Skeletal muscle satellite cell (primary cell): ENCODE data around the gene CNOT6.
"Not testable (repeated sequence)": the region's sequence is repeated elsewhere in the genome, so short reads cannot be mapped to it uniquely, and the experiment has no call there.

Experiments used
- H3K27me3 ChIP-seq: 2 replicates; pipeline ENCODE4 v1.7.0; 2013; ENCODE audit warnings: low read length; ENCODE audit not compliant: control insufficient read depth, insufficient read depth
- H3K36me3 ChIP-seq: 2 replicates; pipeline ENCODE4 v1.7.0; 2013; ENCODE audit warnings: mild to moderate bottlenecking, control low read depth, low read length; ENCODE audit not compliant: insufficient read depth
- H3K4me1 ChIP-seq: 2 replicates; pipeline ENCODE4 v1.7.0; 2013; ENCODE audit warnings: low read length; ENCODE audit not compliant: control insufficient read depth, insufficient read depth
- H3K4me2 ChIP-seq: 2 replicates; pipeline ENCODE4 v1.7.0; 2013; ENCODE audit warnings: mild to moderate bottlenecking, low read length
- H3K4me3 ChIP-seq: 2 replicates; pipeline ENCODE4 v1.7.0; 2013; ENCODE audit warnings: low read length
- H3K9ac ChIP-seq: 2 replicates; pipeline ENCODE4 v1.7.0; 2013; ENCODE audit warnings: mild to moderate bottlenecking, low read depth, low read length, moderate library complexity
- H3K9me3 ChIP-seq: replicated peaks from 2 replicates; pipeline ENCODE4 v1.7.0; 2013; ENCODE audit warnings: mild to moderate bottlenecking, control low read depth, low read length

Gene CNOT6

DNA sequence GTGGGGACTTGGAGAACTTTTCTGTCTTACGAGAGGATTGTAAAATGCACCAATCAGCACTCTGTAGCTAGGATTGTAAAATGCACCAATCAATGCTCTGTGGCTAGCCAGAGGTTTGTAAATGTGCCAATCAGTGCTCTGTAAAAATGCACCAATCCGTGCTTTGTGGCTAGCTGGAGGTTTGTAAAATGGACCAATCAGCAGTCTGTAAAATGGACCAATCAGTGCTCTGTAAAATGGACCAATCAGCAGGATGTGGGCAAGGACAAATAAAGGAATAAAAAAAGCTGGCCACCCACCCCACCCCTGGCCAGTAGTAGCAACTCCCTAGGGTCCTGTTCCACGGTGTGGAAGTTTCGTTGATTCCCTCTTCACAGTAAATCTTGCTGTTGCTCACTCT lies 29.1 kb upstream of the CNOT6 start:
- not testable (repeated sequence) for H3K36me3 ChIP-seq, H3K4me1 ChIP-seq, H3K27me3 ChIP-seq, H3K4me3 ChIP-seq, H3K4me2 ChIP-seq, H3K9ac ChIP-seq, H3K9me3 ChIP-seq

DNA sequence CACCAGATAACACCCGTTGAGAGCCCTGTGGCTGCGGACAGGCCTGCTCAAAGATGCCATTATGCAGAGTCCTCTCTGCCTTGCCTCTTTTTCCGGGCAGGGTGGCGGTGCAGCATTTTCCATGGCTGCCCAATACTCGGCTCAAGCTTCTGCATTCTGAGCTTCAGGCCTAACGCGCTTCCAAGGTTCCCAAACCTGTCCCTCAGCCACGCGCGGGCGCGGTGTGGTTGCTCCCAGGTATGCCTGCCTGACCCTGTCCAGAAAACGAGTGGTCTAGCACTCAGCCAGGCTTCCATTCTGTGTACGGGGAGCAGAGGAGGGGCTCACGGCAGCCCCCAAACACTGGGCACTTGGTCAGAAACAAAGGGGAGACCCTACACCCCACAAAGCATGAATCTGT lies 27.9 kb upstream of the CNOT6 start:
- Histone ChIP-seq H3K9ac (no peak overlapping the region), H3K4me3 (no peak overlapping the region), H3K36me3 (no peaks in the 10 kb centered on the region), H3K4me1 (no peaks in the 10 kb centered on the region), H3K27me3 (peaks cover 11% of the 10 kb centered on the region), H3K9me3 (no peaks in the 10 kb centered on the region), H3K4me2 (no peak overlapping the region)

DNA sequence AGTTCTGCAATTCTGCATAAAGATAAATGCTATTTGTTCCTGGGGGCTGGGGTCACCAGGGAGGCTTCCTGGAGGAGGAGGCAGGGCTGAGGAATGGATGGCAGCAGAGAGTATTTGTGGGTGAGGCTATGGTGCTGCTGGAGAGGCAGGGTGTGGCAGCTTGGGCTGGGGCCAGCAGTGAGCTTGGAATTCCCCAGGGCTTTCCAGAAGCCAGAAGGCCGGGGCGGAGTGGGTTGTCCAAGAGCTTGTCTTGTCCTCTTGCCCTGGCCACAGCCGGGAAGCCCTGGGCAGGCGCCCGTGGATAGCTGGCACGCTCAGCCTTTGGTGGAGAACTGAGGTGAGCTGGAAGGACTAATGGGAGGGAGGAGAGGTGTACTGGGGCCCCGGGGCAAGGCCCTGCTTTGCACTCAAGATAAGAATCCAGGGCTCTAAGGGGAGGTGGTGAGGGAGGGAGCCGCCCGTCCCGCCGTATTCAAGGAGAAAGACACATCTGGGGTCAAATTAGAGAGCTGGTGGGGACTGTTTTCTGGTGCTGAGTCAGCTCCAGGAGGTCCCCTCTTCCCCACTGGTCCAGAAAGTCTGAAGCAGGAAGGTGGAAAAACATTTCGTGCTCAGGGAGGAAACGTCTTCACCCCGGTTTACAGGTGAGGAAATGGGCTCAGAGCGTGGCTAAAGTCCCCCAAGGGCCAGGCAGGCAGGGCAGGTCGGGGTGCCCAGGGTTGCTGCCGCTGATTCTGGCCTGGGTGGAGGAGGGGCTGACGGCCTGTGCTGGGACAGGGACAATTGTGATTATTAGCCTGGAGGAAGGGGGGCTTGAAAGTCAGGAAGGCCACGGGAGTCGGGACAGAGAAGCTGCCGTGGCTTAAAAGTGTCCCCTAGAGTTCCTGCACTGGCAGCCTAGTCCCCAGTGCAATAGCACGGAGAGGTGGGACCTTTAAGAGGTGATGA lies 26.9 kb upstream of the CNOT6 start:
- Histone ChIP-seq H3K4me2 (no peak overlapping the region), H3K9me3 (no peaks in the 10 kb centered on the region), H3K4me1 (no peaks in the 10 kb centered on the region), H3K9ac (no peak overlapping the region), H3K36me3 (no peaks in the 10 kb centered on the region), H3K27me3 (peaks cover 17% of the 10 kb centered on the region), H3K4me3 (no peak overlapping the region)

DNA sequence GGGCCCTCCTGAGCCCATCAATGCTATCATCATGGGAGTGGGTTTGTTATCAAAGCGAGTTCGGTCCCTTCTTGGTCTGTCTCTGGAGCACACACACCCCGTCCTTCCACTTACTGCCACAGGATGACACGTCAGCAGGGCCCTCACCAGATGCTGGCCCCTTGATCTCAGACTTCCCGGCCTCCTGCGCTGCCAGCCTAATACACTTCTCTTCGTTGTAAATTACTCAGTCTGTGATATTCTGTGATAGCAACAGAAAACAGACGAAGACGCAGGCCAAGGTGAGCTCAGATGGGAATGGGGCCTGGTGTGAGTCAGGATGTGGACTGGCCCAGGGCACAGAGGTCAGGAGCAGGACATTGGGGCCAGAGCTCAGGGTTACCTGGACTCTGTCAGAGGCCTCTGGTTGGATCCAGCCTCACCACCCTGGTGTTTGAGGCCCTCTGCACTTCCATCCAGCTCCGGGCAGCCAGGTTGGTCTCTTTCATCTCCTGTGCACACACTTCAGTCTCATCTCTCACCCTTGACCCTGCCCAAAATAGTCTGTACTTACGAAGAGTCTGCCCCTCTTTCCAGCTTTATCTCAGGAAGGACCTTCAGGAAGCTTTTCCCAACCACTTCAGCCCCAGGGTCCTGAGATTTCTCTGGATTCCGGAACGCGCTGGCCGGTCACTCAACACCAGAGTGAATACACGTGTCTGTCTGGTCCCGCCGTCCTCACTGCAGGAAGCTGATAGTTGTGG lies 26.0 kb upstream of the CNOT6 start:
- no peak overlapping the region for H3K9ac ChIP-seq
- no peak overlapping the region for H3K4me3 ChIP-seq
- no peaks in the 10 kb centered on the region for H3K4me1 ChIP-seq

DNA sequence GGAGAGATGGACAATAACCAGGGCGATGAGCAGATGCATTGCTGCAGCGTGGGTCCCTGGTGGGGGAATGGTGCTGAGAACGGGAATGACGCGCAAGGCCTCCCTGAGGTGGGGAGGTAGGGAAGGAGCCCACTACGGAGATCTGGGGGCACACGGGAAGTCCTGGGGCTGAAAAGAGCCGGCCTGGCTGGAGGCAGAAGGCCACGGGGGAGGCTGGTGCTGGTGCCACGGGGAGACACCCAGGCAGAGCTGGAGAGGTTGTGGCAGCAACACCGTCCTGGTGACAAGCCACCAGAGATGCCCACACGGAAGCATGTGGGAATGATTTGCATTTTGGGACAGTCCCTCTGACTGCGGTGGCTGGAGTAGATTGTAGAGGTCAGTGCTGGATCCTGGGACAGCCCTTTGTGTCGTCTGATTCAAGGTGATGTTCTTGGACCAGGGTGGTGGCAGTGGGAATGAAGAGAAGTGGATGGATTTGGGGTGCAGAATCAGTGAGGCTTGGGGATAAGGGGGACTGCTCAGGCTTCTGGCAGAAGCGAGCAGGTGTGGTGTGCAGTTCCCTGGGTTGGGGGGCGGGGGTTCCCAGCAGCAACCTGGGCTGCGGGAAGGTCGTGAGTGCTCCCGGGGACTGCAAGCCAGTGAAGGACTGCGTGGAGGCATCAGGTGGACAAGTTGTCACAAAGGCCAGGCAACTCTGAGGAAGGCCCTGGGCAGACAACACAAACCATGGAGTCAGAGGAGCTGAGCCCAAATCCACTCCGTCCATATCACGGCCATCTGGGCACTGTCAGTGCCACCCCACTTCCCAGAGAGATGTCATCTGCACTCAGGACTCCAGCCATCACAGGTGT lies 25.2 kb upstream of the CNOT6 start:
- no peaks in the 10 kb centered on the region for H3K9me3 ChIP-seq
- H3K9ac ChIP-seq: no peak overlapping the region
- H3K36me3 ChIP-seq: no peaks in the 10 kb centered on the region
- peaks cover 17% of the 10 kb centered on the region for H3K27me3 ChIP-seq
- H3K4me3 ChIP-seq: no peak overlapping the region
- H3K4me2 ChIP-seq: no peak overlapping the region
- no peaks in the 10 kb centered on the region for H3K4me1 ChIP-seq

More for the DNA sequence above, 26.0 kb upstream of the CNOT6 start:
- H3K9me3 ChIP-seq: no peaks in the 10 kb centered on the region
- H3K27me3 ChIP-seq: peaks cover 17% of the 10 kb centered on the region
- no peaks in the 10 kb centered on the region for H3K36me3 ChIP-seq
- H3K4me2 ChIP-seq: no peak overlapping the region

DNA sequence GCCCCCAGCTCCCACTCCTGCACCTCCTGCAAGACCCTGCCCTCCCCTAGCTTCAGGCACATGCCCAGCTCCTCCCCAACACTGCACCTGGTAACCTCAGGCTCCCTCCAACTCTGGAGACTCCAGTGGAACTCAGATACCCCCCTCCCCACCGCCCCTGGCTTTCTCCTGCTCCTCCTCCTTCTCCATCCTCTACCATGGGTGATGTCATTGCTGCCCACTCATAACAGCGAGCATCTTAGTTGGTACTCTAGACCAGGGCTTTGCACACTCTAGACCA lies 24.7 kb upstream of the CNOT6 start:
- no peaks in the 10 kb centered on the region for H3K36me3 ChIP-seq
- no peaks in the 10 kb centered on the region for H3K4me1 ChIP-seq
- no peak overlapping the region for H3K4me2 ChIP-seq
- H3K9me3 ChIP-seq: no peaks in the 10 kb centered on the region
- H3K9ac ChIP-seq: no peak overlapping the region
- no peak overlapping the region for H3K4me3 ChIP-seq
- H3K27me3 ChIP-seq: peaks cover 17% of the 10 kb centered on the region

DNA sequence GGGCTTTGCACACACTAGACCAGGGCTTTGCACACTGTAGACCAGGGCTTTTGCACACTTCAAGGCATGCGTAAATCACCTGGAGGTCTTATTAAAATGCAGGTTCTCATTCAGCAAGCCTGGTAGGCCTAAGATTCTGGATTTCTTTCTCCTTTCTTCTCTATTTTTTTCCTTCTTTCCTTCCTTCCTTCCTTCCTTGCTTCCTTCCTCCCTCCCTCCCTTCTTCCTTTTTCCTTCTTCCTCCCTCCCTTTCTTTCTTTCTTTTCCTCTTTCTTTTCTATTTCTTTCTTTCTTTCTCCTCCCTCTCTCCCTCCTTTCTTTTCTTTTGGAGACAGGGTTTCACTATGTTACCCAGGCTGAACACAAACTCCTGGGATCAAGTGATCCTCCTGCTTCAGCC lies 24.3 kb upstream of the CNOT6 start:
- Histone ChIP-seq H3K4me3 (no peak overlapping the region), H3K4me1 (no peaks in the 10 kb centered on the region), H3K36me3 (no peaks in the 10 kb centered on the region), H3K4me2 (no peak overlapping the region), H3K9ac (no peak overlapping the region), H3K27me3 (peaks cover 17% of the 10 kb centered on the region), H3K9me3 (no peaks in the 10 kb centered on the region)

DNA sequence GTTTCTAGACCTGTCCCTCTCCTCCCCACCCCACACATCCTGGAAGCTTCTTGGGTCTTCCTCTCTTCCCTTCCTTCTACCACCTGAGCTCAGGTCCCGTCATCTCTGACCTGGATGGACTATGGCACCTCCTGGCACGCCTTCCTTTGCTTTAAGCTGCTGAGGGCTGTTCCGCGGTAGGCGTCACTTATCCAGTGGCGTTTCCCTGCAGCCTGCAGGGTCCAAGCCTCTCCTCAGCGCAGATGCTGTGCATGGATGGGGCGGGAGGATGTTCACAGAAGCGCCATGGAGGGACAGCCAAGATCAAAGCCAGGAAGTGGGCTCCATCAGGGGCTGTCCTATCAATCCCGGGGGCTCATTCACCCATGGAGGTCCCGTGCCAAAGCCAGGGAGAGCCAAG lies 23.8 kb upstream of the CNOT6 start:
- Histone ChIP-seq H3K4me3 (no peak overlapping the region), H3K9ac (no peak overlapping the region), H3K27me3 (peaks cover 17% of the 10 kb centered on the region), H3K4me1 (no peaks in the 10 kb centered on the region), H3K36me3 (no peaks in the 10 kb centered on the region), H3K4me2 (no peak overlapping the region), H3K9me3 (no peaks in the 10 kb centered on the region)

DNA sequence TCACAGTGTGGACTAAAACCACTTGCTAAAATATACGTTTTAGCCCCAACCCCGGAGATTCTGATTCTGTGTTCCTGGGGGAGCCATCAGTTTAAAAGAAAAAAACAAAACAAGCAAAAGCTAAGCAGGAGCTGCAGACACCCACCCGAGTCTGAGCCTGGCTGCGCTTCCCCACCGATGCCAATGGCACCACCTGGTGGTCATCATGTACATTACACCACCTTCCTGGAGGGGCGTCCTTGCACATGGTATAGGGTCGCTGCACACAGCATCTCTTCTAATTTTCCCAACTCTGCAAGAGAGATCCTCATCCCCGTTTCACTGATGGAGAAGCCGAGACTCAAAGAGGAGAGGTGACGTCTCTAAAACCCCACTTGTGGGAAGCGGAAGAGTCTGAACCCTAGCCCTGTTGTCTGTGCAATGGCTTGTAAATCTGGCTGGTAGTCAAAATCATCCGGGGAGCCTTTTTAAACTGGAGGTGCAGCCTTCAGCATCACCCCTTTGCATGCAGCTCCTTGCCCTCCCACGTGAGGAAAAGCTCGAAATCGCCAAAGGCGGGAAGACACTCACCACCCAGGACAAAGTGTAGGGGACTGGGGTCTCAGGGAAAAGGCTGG lies 23.1 kb upstream of the CNOT6 start:
- H3K27me3 ChIP-seq: peaks cover 17% of the 10 kb centered on the region
- no peak overlapping the region for H3K4me3 ChIP-seq
- no peak overlapping the region for H3K9ac ChIP-seq
- H3K9me3 ChIP-seq: no peaks in the 10 kb centered on the region
- H3K36me3 ChIP-seq: no peaks in the 10 kb centered on the region
- H3K4me1 ChIP-seq: no peaks in the 10 kb centered on the region
- no peak overlapping the region for H3K4me2 ChIP-seq

DNA sequence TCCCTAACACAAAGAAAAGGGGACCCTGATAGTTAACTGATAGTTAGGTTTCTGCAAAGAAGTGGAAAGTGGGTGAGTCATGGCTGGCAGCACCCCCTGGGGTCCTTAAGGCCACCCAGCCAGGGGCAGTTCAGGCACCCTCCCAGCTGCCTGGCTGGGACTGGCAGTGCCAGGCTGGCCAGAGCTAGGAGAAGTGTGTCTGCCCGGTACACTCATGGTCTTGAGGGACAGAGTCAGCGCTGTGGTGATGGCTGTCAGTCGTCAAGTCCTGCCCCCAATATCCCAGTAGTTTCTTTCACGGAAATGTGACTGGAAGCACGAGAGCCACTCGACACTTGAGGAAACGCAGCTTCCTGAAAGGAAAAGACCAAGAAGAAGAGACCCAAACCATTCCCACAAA lies 22.3 kb upstream of the CNOT6 start:
- Histone ChIP-seq H3K4me1 (no peaks in the 10 kb centered on the region), H3K4me3 (no peak overlapping the region), H3K9me3 (no peaks in the 10 kb centered on the region), H3K36me3 (no peaks in the 10 kb centered on the region), H3K27me3 (peaks cover 17% of the 10 kb centered on the region), H3K9ac (no peak overlapping the region), H3K4me2 (no peak overlapping the region)

DNA sequence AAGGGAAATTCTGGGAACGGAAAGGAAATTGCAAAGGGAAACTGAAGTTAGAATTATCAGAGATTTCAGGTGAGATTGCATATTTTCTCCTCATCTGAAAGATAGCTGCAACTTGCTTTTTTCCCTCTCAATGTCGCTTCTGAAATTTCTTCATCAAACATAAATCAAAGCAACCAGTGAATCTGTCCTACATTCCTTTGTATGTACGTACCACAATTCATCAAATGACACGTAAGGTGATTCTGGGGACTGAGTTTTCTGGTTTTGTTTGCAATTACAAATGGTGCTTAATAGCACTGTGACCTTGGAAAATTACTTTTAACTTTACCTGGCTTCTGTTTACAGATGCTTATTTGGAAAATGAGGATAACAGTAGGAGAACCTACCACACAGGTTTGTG lies 21.9 kb upstream of the CNOT6 start:
- Histone ChIP-seq H3K9me3 (no peaks in the 10 kb centered on the region), H3K27me3 (peaks cover 17% of the 10 kb centered on the region), H3K9ac (no peak overlapping the region), H3K4me3 (no peak overlapping the region), H3K4me1 (no peaks in the 10 kb centered on the region), H3K36me3 (no peaks in the 10 kb centered on the region), H3K4me2 (no peak overlapping the region)
